Activated CD8-positive, alpha-beta memory T cell treated with anti-CD3 and anti-CD28 coated beads for 36 hours (primary cell): ENCODE measurements around the gene SELENOT. TPM values are rescaled to one million over a fixed set of nuclear protein-coding genes. Genes with fewer than 3 reads are reported as not detected.

Experiments
- CTCF ChIA-PET: fragments of 350-600 bp; sonication (Branson Sonifier 250); formaldehyde crosslinking; loops from one replicate; lab custom pipeline; 2021; ENCODE audit warnings: antibody characterized with exemption; lab: Charles Lee
- POLR2A ChIA-PET: fragments of 350-600 bp; sonication (Branson Sonifier 250); formaldehyde crosslinking; loops from one replicate; lab custom pipeline; 2021; ENCODE audit warnings: antibody characterized with exemption; lab: Charles Lee
- total RNA-seq, 2 experiments: library from RNA; stranded (reverse); gene quantifications; one replicate each; pipeline ENCODE4 v1.2.3, GENCODE V29; 2021

The SELENOT gene
- total RNA-seq, 2 experiments from 2014 or later: 136 to 138 TPM

GRCh38 chr3:150635526-150635925 is 32.4 kb downstream of the SELENOT start:
- ChIA-PET POLR2A (interaction anchor here (0.6 kb wide), 3 partner anchors 8 to 72 kb away, joined by 3 to 5 read pairs (median 5); no protein-coding TSS in a partner anchor), CTCF (interaction anchor here (0.6 kb wide), 1 partner anchor 30 kb away, joined by 4 read pairs; no protein-coding TSS in a partner anchor)

GRCh38 chr3:150636258-150636657 is 33.1 kb downstream of the SELENOT start:
- ChIA-PET CTCF (interaction anchor here (0.6 kb wide), 1 partner anchor 29 kb away, joined by 4 read pairs; no protein-coding TSS in a partner anchor), POLR2A (no interaction called here)

- POLR2A ChIA-PET: no interaction called here
- CTCF ChIA-PET: no interaction called here
Measured at GRCh38 chr3:150639262-150639661, 36.1 kb downstream of the SELENOT start.

- CTCF ChIA-PET: interaction anchor here (0.6 kb wide), 1 partner anchor 61 kb away, joined by 3 read pairs; no protein-coding TSS in a partner anchor
- POLR2A ChIA-PET: no interaction called here
Measured at GRCh38 chr3:150640256-150640655, 37.1 kb downstream of the SELENOT start.

- CTCF ChIA-PET: interaction anchor here (0.7 kb wide), 1 partner anchor 10 kb away, joined by 3 read pairs; no protein-coding TSS in a partner anchor
- POLR2A ChIA-PET: no interaction called here
Measured at GRCh38 chr3:150653110-150653561, 50.0 kb downstream of the SELENOT start.

- CTCF ChIA-PET: no interaction called here
- POLR2A ChIA-PET: no interaction called here
Measured at GRCh38 chr3:150656316-150656715, 53.2 kb downstream of the SELENOT start.

- POLR2A ChIA-PET: no interaction called here
- CTCF ChIA-PET: no interaction called here
Measured at GRCh38 chr3:150662410-150663200, 59.5 kb downstream of the SELENOT start.

- POLR2A ChIA-PET: no interaction called here
- CTCF ChIA-PET: no interaction called here
Measured at GRCh38 chr3:150663461-150663860, 60.3 kb downstream of the SELENOT start.

GRCh38 chr3:150666167-150666566 is 63.0 kb downstream of the SELENOT start:
- CTCF ChIA-PET: interaction anchor here (0.6 kb wide), 2 partner anchors 16 to 30 kb away, joined by 4 read pairs; no protein-coding TSS in a partner anchor
- POLR2A ChIA-PET: no interaction called here

- ChIA-PET POLR2A (no interaction called here), CTCF (no interaction called here)
Measured at GRCh38 chr3:150673966-150674365, 70.8 kb downstream of the SELENOT start.

GRCh38 chr3:150675587-150675986 is 72.5 kb downstream of the SELENOT start:
- ChIA-PET CTCF (no interaction called here), POLR2A (no interaction called here)

Other genes with a start within 250 kb of the SELENOT start
- gene TSC22D2, start 195.0 kb upstream of the SELENOT start, total RNA-seq: 10 to 100 TPM; 17.8 to 19.2 TPM
- gene SERP1, start 56.8 kb upstream of the SELENOT start, total RNA-seq: 100 to 1,000 TPM; 129 to 133 TPM
- gene EIF2A, start 56.5 kb upstream of the SELENOT start, total RNA-seq: 100 to 1,000 TPM; 130 to 137 TPM
- not detected for gene ERICH6, start 100.6 kb downstream of the SELENOT start, total RNA-seq
- gene SIAH2, start 159.8 kb downstream of the SELENOT start, total RNA-seq: 100 to 1,000 TPM; 107 to 109 TPM